ENCODE measurements around the gene USP12.

The USP12 gene

DNA sequence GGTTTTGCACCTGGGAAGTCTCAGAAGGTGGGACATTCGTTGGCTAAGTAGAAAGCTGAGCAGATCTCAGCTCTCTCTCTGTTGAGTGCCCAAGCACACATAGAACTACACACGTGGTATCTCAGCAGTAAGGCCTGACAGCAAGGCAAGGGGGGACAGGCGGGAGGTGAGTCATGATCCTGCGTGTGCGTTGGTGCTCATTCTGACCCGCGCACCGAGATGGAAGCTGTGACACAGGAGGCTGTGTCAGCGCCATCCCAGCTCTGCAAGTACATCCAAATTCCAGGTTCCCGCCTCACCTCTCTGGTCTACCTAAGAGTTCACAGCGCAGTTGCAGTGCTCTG is 135.7 kb downstream of the USP12 start:
- no peak for DNase-seq (ENCODE audit: low spot score)

DNA sequence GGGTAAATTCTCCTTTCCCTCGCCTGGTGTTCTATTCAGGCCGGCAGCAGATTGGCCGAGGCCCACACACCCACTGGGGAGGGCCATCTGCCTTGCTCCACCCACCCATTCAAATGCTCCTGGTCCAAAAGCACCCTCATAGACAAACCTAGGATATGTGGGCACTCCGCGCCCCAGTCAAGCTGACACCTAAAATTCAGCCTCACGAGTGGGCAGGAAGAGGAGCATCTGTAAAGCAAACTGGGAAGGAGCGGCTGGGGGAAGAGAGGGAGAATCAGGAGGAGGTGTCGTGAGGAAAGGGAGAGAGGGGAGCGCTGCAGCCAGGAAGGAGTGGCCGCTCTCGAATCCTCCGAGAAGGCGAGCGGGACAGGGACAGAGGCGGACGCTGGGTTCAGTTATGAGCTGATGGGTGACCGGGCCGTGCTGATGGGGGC is 136.9 kb downstream of the USP12 start:
- no peak for DNase-seq (ENCODE audit: low spot score)

DNA sequence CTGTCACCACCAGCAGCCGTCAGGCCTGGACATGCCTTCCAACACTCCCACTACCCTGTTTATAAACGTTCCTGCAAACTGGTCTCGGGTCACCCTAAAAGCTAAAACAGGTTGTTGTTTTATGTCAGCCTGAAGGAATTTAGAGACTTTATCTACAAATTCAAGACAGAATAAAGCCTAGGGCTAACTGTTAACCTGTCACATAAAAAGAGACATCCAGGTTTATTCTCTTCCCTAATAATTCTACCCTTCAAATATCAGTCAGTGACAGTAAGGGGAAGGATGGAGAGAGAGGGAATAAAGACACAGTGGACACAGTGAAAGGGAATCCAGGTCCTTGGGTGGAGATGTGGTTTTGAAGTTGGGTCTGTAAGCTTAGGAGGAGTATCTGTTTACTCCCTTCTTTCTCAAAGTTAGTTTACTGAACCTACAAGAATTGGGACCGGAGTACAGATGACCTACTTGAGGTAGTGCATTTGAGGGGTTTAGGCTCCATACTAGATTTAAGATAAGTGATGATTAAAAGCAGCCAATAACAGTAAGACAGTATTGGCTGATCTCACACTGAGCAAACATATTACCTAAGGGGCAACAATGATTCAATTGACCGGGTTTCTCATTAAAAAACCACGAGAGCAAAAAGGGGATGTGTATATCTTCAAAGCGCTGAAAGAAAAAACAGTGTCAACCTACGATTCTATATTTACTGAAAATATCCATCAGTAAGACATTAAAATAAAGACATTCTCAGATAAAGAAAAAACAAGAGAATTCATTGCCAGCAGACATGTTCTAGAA is 142.7 kb downstream of the USP12 start:
- DNase-seq (ENCODE audit: low spot score): no peak

DNA sequence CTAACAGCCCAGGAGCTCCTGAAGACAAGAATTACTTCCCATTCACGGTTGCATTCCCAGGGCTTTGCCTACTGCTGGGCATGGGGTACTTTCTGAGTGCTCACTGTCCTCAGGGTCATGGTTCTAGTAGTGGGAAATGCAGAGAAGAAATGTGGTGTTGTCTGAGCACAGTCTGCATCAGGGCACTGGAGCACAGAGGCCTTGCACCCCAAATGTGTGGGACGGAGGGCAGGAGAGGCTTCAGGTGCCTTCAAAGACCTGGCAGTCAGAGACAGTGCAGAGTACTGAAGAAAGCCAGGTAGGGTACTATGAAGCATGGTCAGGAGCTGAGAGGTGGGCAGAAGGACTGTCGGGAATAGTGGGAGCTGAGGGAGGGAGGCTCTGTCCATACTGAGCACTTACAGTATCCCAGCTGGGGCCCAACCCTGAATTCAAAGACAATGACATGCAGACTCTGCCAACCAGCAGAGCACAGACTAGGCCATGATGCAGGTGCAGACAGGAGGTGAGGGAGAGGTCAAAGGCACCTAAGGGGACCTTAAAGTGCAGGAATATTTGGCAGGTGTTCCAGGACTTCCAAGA is 144.4 kb downstream of the USP12 start:
- DNase-seq (ENCODE audit: low spot score): no peak

DNA sequence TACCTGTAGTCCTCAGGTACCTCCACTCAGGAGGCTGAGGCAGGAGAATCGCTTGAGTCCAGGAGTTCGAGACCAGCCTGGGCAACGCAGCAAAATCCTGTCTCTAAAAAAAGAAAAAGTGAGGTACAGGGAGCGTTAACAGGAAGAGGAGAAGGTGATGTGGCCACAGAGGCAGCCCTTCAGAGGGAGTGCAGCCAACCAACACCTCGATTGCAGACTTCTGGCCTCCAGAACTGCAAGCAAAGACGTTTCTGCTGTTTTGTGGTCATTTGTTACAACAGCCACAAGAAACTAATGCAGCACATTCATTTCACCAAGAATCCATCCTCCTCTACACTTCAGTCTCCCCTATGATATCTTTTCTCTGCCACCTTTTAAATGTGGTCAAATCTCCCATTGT is 145.2 kb downstream of the USP12 start:
- DNase-seq (ENCODE audit: low spot score): no peak

DNA sequence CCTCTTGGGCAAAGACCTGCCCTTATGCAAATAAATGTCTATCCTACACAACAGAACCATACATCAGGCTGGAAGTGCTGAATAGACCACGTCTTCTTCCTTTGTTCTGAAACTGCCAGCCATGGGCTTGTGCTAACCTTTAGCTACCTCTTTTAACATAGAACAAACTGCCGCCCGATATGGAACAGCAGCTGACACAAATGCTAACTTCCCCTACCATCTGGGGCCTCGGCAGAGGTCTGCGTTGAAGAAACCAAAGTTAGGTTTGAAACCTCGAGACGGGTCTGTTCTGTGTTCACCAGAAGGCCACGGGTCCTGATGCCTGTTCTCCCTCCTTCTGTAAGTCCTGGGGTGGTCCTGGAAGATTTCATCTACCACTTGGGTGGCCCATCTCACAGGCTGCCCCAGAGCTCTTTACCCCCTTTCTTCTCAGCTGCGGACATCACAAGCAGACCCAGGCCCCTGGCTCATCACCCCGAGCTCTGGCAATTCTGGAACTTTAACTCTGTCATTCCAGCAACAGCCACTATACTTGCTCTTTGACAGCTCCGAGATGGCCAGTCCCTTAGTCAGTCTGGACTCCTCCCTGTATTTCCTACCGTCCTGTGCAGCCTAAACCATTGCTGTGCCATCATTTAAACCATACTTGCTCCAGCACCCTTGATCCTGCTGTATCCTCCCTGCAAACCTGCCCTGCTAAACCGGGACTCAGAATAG is 146.7 kb downstream of the USP12 start:
- no peak for DNase-seq (ENCODE audit: low spot score)

DNA sequence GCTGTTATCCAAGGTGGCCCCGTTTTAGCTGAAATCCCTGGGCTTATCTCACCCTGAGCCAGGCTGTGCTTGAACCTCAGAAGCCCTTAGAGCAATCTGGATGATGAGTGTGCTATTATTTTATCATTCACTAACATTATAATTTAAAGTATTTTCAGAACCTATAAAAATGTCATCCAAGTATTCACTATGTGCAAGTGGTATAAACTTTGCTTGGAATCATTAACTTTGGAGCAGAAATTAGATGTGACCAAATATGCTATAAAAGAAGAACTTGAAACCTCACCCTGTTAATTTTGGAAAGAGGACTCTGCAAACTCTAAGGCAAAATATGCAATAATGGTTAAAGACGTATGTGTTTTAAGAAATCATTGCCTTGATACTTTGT is 147.5 kb downstream of the USP12 start:
- no peak for DNase-seq (ENCODE audit: low spot score)

DNA sequence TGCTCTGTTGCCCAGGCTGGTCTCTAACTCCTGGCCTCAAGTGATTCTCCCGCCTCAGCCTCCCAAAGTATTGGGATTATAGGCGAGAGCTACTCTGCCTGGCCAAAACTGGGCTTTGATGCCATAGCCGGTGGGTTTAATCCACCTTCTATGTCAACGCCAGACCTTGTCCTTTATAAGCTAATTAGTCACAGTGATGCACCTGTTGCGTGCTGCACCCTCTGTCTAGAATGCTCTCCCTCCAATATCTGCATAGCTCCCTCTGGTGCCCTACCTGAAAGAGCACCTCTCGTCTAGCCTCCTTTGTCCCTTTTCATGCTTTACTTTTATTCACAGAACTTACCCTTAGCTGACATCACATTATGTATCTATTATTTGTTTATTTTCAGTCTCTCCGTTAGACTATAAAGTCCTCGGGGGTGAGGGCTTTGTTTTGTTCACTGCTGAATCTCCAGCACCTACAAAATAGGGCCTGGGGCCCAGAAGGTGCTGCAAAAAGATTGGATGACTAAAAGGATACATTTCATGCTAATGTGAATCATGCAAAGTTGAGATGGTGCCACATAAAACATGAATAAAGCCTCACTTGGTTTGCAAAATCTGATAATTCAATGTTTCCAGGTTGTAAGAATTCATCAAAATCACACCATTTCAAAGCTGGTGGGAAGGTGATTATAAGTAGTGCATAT is 148.1 kb downstream of the USP12 start:
- DNase-seq (ENCODE audit: low spot score): no peak

DNA sequence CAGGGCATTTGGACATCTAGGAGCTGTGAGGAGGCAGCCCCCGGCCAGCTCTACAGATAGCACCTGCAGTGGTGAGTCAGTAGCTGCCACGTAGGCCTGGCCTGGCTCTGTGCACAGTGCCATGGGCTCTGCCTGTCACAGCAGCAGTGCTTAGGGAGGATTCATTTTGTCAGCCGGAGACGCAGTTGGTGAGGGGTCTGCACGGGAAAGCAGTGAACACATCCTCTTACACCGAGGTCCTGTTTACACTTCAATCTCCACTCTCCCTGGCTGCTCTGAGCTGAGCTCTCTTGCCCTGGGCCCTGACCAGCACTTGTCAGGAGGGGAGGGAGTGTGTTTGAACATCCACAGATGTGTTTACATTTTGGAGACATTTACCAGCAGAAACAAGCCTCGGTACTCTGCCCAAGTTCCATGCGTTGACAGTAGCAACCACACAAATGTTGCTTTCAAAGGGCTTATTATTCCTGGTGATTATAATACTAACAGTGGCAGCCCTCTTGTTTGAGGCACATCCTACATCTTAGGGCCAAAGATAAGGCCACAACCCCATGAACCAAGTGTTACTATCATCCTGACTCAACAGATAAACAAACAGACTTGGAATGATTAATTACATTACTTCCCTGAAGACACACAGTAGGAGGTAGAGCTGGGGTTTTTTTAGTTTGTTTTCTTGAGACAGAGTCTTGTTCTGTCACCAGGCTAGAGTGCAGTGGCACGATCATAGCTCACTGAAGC is 148.9 kb downstream of the USP12 start:
- DNase-seq (ENCODE audit: low spot score): peak; percentile 36

DNA sequence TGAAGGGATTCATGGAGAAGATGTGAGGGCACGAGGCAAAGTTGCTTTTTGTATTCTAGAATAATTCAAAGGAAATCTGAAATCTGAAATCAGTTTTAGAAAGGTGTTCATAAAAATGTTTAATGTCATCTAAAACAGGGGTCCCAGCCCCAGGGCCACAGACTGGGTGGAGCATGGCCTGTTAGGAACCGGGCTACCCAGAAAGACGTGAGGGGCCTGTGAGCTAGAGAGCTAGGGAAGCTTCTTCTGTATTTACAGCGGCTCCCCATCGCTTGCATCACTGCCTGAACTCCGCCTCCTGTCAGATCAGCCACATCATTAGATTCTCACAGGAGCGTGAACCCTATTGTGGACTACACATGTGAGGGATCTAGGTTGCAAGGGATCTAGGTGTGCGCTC is 151.2 kb downstream of the USP12 start:
- no peak for DNase-seq (ENCODE audit: low spot score)

DNA sequence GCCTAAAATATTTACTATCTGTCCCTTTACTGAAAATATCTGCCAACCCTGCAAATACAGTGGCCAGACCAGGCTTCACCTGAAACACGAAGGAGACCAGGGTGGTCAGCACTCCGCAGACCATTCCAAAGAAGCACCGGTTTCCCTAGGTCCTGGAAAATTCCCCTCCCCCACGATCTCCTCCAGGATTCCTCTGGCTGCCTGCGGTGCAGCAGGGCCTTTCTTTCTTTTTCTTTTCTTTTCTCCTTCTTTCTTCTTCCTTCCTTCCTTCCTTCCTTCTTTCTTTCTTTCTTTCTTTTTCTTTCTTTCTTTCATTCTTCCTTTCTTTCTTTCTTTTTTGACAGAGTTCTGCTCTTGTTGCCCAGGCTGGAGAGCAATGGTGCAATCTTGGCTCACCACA is 152.7 kb downstream of the USP12 start:
- DNase-seq (ENCODE audit: low spot score): no peak

DNA sequence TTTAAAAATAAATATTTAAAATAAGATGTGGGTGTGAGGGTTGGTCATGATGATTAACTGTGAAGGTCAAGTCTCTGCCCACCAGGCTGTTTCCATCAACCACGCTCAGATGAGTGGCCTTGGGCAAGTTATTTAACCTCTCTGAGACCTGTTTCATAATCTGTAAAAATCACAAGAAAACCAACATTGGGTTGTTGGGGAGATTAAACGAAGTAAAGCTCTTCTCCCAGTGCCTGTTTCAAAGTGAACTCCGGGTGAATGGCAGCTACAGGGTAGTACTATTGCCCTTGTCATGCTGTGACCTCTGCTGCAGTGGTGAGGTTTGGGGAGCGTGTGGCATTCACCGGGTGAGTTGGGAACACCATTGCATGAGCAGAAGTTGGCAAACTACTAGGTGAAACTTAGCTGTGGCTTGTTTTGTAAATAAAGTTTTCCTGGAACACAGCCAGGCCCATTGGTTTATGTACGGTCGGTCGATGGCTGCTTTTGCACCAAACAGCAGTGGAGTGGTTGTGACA is 153.2 kb downstream of the USP12 start:
- no peak for DNase-seq (ENCODE audit: low spot score)

DNA sequence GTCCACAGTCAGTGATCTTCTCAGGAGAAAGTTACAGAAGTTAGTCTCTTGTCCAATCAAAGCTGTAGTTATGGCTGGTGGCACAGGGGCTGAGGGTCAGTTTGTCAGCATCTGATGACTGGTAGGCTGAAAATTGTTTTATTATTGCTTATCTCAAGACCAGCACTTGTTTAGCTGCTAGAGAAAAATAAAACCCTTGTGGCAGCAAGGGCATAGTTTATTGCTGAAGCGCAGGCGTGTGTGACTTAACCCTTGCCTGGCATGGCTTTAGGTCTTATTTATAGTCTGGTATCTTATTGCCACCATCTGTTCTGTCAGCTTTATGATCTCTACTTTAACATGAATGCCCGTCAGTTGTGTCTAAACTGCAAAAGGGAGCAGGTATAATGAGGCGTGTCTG is 154.7 kb downstream of the USP12 start:
- no peak for DNase-seq (ENCODE audit: low spot score)

Data from HuH-7.5 (cell line).